Measurements from ENCODE around the gene ARHGEF19.

The ARHGEF19 gene

GRCh38 chr1:16206547-16207317 is 5.7 kb downstream of the ARHGEF19 start (continued):
- TF ChIP-seq ZBTB6 (tag by site-specific recombination; IDR thresholded peaks at IDR 0.05) (peak; percentile 86), ZSCAN23 (tag by site-specific recombination; IDR thresholded peaks at IDR 0.05) (no peak), BCL6B (tag by site-specific recombination; IDR thresholded peaks at IDR 0.05) (no peak), PRDM2 (tag by site-specific recombination; IDR thresholded peaks at IDR 0.05; ENCODE audit: borderline replicate concordance) (no peak), PATZ1 (tag by site-specific recombination; IDR thresholded peaks at IDR 0.05) (peak; percentile 48; the same call in 1 of the 2 replicates), ZNF121 (tag by site-specific recombination; IDR thresholded peaks at IDR 0.05) (peak; percentile 95), ZNF157 (tag by site-specific recombination; IDR thresholded peaks at IDR 0.05) (no peak)

- peak overlapping the region; percentile 23 for H3K4me3 ChIP-seq (ENCODE audit: low read depth, low read length)
- CTCF ChIA-PET = interaction anchor here (0.7 to 0.9 kb wide), 2 partner anchors 32 to 38 kb away, joined by 3 to 4 read pairs; no protein-coding TSS in a partner anchor
- 0 out of 2 replicates have a peak, but pooled peaks have one; percentile 8 for TF ChIP-seq ZNF121 (tag by site-specific recombination; IDR thresholded peaks at IDR 0.05)
- 0 out of 2 replicates have a peak, but pooled peaks have one; percentile 49 for TF ChIP-seq PRDM2 (tag by site-specific recombination; IDR thresholded peaks at IDR 0.05; ENCODE audit: borderline replicate concordance)
- TF ChIP-seq ZNF335 (tag by site-specific recombination; conservative IDR thresholded peaks at IDR 0.05) = peak; percentile 67
- TF ChIP-seq BCL11A (tag by site-specific recombination; IDR thresholded peaks at IDR 0.05; ENCODE audit: low read depth) = peak; percentile 57
- no peak for TF ChIP-seq OSR2 (tag by site-specific recombination; IDR thresholded peaks at IDR 0.05)
- TF ChIP-seq GLIS2 (tag by site-specific recombination; IDR thresholded peaks at IDR 0.05) = no peak
- TF ChIP-seq BCL11B (tag by site-specific recombination; IDR thresholded peaks at IDR 0.05; ENCODE audit: low read depth) = peak; percentile 67; the same call in 1 of the 2 replicates
- TF ChIP-seq REPIN1 (tag by site-specific recombination; IDR thresholded peaks at IDR 0.05; ENCODE audit: low read depth) = no peak
- TF ChIP-seq ZEB2 (tag by site-specific recombination; IDR thresholded peaks at IDR 0.05) = 0 out of 2 replicates have a peak, but pooled peaks have one; percentile 10
These were observed 6.4 kb downstream of the ARHGEF19 start for GRCh38 chr1:16205891-16206546.

More at GRCh38 chr1:16205891-16206546, 6.4 kb downstream of the ARHGEF19 start:
- Histone ChIP-seq H3K27ac (ENCODE audit: extremely low read depth, low read depth, low read length) (no peak overlapping the region; the same call in 1 of the 2 replicates), H3K36me3 (ENCODE audit: control insufficient read depth in 2 of 2, insufficient read depth in 1 of 2, low read length in 2 of 2) (no peaks in the 10 kb centered on the region), H3K9me3 (ENCODE audit: control insufficient read depth, insufficient read depth, low read depth, low read length) (no peaks in the 10 kb centered on the region), H3K4me1 (ENCODE audit: control insufficient read depth, insufficient read depth, low read length) (no peaks in the 10 kb centered on the region)
- POLR2A ChIA-PET = interaction anchor here (0.6 to 1.9 kb wide), 2 partner anchors 11 to 89 kb away, joined by 4 to 27 read pairs; no protein-coding TSS in a partner anchor

Measured in HEK293 (cell line).